CD4-positive, CD25-positive, alpha-beta regulatory T cell (primary cell): Measurements from ENCODE around the gene COX7A2. TPM values are rescaled to one million over a fixed set of nuclear protein-coding genes. Genes with fewer than 3 reads are reported as not detected.

Source experiments
- ATAC-seq, 2 donors: fragments of 150-1000 bp; cut with Tn5 transposase; one replicate each; pipeline ENCODE4 v1.10.0; 2021; ENCODE audit warnings: low read depth in 2 of 2, moderate number of reproducible peaks in 2 of 2, moderate library complexity in 1 of 2
- DNase-seq, 3 donors: peaks; one replicate each; pipeline versions ENCODE4 v3.0.0 to v3.0.0-alpha.2; 2012 to 2022; ENCODE audit warnings: mixed read lengths in 1 of 3
- H3K27ac ChIP-seq: one replicate; pipeline ENCODE4 v1.7.0; 2013; ENCODE audit warnings: mild to moderate bottlenecking, low read length; ENCODE audit not compliant: insufficient read depth, poor library complexity, severe bottlenecking
- H3K27me3 ChIP-seq: one replicate; pipeline ENCODE4 v1.7.0; 2013; ENCODE audit warnings: low read length; ENCODE audit not compliant: control insufficient read depth, insufficient read depth
- H3K36me3 ChIP-seq: one replicate; pipeline ENCODE4 v1.7.0; 2013; ENCODE audit warnings: mild to moderate bottlenecking, low read length, moderate library complexity; ENCODE audit not compliant: control insufficient read depth, insufficient read depth
- H3K4me1 ChIP-seq: 2 replicates; pipeline ENCODE4 v1.7.0; 2013; ENCODE audit warnings: mild to moderate bottlenecking, low read length; ENCODE audit not compliant: insufficient read depth, control insufficient read depth, poor library complexity, severe bottlenecking
- H3K4me3 ChIP-seq: one replicate; pipeline ENCODE4 v1.7.0; 2013; ENCODE audit warnings: low read depth, mild to moderate bottlenecking, low read length, moderate library complexity
- H3K9me3 ChIP-seq, 2 experiments: 1 replicate in 1 of 2; 2 replicates in 1 of 2; pipeline ENCODE4 v1.7.0; 2013; ENCODE audit warnings: low read length in 2 of 2, mild to moderate bottlenecking in 1 of 2, moderate library complexity in 1 of 2; ENCODE audit not compliant: control insufficient read depth in 2 of 2
- H3K27ac Mint-ChIP-seq, 3 donors: one replicate each; pipeline ENCODE4 v1.8.0; 2020 to 2022; ENCODE audit warnings: mild to moderate bottlenecking in 3 of 3, mixed read lengths in 3 of 3, moderate library complexity in 2 of 3
- H3K27me3 Mint-ChIP-seq: one replicate; pipeline ENCODE4 v1.8.0; 2022; ENCODE audit warnings: mild to moderate bottlenecking, mixed read lengths
- H3K36me3 Mint-ChIP-seq: one replicate; pipeline ENCODE4 v1.8.0; 2020; ENCODE audit warnings: mixed read lengths
- H3K4me1 Mint-ChIP-seq, 4 donors: one replicate each; pipeline ENCODE4 v1.8.0; 2020 to 2022; ENCODE audit warnings: mixed read lengths in 4 of 4, mild to moderate bottlenecking in 1 of 4
- H3K4me3 Mint-ChIP-seq, 4 donors: one replicate each; pipeline ENCODE4 v1.8.0; 2020 to 2022; ENCODE audit warnings: mild to moderate bottlenecking in 4 of 4, mixed read lengths in 4 of 4, moderate library complexity in 3 of 4
- H3K9me3 Mint-ChIP-seq, 7 donors: one replicate each; pipeline ENCODE4 v1.8.0; 2020 to 2022; ENCODE audit warnings: mixed read lengths in 7 of 7, mild to moderate bottlenecking in 3 of 7, moderate library complexity in 2 of 7
- polyA plus RNA-seq, 4 donors: library from polyadenylated mRNA; unstranded; fragments of 300-500 nt; fragmentation: Illumina TruSeq; gene quantifications; one replicate each; pipeline ENCODE4 v1.2.3, GENCODE V29; 2021
- total RNA-seq: library from RNA; stranded (reverse); gene quantifications from one replicate; pipeline ENCODE4 v1.2.3, GENCODE V29; 2022

COX7A2 gene
- total and polyA plus RNA-seq, 5 donors from 2014 or later: 216 to 1,158 (median 996) TPM

DNA sequence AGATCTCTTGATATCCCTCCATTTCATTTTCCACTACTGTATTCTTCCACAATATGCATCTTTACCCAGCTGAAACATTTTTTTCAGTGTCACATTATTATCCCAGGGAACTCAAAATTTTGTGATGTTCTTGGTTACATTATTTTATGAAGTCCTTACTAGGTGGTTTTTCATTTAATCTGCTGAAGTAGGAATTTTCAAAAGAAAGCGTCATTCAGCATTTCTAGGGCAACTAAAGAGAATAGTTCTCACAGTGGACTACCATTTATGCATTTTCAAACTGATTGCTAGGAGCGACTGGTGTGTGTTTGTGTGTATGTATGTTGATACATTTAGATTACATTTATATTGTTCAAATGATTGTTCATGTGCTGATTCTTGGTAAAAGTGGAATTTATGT, 43.4 kb upstream of the COX7A2 start:
- Mint-ChIP-seq H3K4me1 (peaks cover 6 to 38% (median 21%) of the 10 kb centered on the region in 4 donors), H3K4me3 (peak overlapping the region in 3 of 4 donors; percentile 49 to 74 (median 71)), H3K27me3 (no peaks in the 10 kb centered on the region), H3K27ac (peak overlapping the region in 2 of 3 donors; percentile 1), H3K36me3 (peaks cover 3% of the 10 kb centered on the region), H3K9me3 (no peaks in the 10 kb centered on the region)
- Histone ChIP-seq H3K27me3 (no peaks in the 10 kb centered on the region), H3K27ac (no peak overlapping the region), H3K4me3 (no peak overlapping the region), H3K4me1 (peaks cover 23% of the 10 kb centered on the region), H3K9me3 (no peaks in the 10 kb centered on the region), H3K36me3 (no peaks in the 10 kb centered on the region)
- ATAC-seq: no peak
- DNase-seq: no peak

DNA sequence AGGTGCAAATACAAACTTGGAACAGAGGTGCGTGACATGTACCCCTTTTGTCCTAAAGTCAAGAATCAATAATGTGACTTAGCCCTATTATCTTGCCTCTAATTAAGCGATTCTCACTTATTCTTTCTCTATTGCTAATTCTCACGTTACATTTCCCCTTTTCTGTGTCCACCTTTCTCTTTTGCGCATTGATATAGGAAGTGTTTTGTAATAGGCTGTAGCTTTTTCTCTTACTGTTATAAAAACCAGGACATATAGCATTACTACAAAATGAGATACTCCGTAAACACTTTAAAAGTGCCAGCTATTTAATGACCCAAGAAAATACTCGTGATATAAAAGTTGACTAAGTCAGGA, 41.7 kb upstream of the COX7A2 start:
- Histone ChIP-seq H3K27me3 (no peaks in the 10 kb centered on the region), H3K4me1 (peaks cover 33% of the 10 kb centered on the region), H3K36me3 (no peaks in the 10 kb centered on the region), H3K4me3 (peak overlapping the region; percentile 98), H3K27ac (peak overlapping the region; percentile 80), H3K9me3 (no peaks in the 10 kb centered on the region)
- Mint-ChIP-seq H3K36me3 (no peaks in the 10 kb centered on the region), H3K4me3 (no peak overlapping the region), H3K27ac (no peak overlapping the region), H3K27me3 (no peaks in the 10 kb centered on the region), H3K4me1 (peaks cover 6 to 53% (median 23%) of the 10 kb centered on the region in 4 donors), H3K9me3 (no peaks in the 10 kb centered on the region)
- DNase-seq (no peak), ATAC-seq (no peak)

DNA sequence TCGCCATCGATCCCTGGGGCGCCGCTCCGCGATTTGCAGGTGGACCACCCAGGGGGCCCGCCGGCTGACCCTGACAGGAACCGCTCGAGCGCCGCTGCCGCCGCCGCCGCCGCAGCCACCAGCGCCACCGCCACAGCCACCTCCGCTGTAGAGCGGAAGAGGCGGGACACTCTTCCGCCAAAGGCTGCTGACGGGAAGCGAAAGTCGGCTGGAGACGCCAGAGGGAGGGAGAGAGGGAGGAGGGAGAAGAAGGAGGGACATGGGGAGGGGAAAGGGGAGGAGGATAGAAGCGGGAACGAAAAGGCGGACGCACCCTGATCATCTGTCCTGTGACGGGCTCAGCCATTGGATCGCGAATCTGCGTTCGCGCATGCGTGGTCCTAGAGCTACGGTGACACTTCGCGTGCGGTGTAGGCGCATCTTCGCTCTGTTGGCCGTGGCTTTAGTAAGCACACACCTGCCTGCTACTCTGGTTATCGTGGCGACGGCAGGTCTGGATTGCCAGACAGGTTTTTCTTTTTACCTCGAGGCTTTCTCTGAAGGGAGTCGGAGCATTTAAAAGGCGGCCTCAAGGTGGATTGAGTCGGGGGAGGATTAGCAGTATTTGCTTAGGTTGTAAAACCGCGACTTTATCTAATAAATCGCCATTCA, 41.2 kb upstream of the COX7A2 start, which contains the start of gene TMEM30A:
Gene TMEM30A, minus strand, starts transcription at position 161 of the 651 bp plus-strand sequence. Its CDS starts 154 bp downstream, at position 7.
- DNase-seq (peak; percentile 95 to 100 (median 96)), ATAC-seq (peak; percentile 91 to 92)
- Mint-ChIP-seq H3K9me3 (no peaks in the 10 kb centered on the region), H3K27me3 (no peaks in the 10 kb centered on the region), H3K27ac (no peak within 1 kb of the TSS), H3K4me3 (no peak within 1 kb of the TSS), H3K4me1 (peaks cover 11 to 54% (median 26%) of the 10 kb centered on the region in 4 donors), H3K36me3 (no peaks in the 10 kb centered on the region)
- Histone ChIP-seq H3K36me3 (no peaks in the 10 kb centered on the region), H3K9me3 (no peaks in the 10 kb centered on the region), H3K4me1 (peaks cover 38% of the 10 kb centered on the region), H3K27ac (peak within 1 kb of the TSS; percentile 80), H3K27me3 (no peaks in the 10 kb centered on the region), H3K4me3 (peak within 1 kb of the TSS; percentile 98)

DNA sequence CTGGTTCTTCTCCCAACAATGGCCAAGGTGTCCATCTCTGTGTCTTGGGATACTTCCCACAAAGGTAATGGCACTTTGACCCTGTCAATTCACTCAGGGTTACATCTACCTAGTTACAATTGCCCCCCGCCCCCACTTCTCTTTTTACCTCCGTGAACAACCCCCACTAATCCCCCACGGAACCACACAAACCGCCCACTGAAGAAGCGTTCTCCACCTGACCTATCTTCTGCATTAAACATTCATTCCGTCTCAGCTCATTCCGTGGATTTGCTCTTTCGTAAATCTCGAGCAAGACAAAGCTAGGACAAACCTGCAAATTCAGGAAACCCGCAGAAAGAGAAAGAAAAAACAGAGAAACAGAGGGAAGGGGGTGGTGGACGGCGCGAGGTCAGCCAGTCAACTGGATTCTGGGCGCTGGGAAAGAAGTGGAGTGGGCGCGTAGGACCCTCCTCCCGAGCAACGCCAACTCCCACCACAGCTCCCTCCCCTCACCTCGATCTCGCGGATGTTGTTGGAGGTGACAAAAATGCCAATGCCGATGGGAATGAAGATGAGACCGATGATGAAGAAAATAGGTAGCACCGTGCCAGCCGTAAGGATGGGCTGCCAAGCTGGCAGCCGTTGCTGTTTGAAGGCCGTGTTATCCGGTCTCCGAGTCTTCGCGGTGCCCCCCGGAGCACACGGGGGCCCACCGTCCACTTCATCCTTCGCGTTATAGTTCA, 40.5 kb upstream of the COX7A2 start:
- peak; percentile 2 to 39 (median 30) for DNase-seq
- no peaks in the 10 kb centered on the region for H3K27me3 ChIP-seq
- no peaks in the 10 kb centered on the region for H3K9me3 ChIP-seq
- ATAC-seq: peak; percentile 10 to 17
- no peak overlapping the region for H3K27ac Mint-ChIP-seq
- H3K36me3 ChIP-seq: no peaks in the 10 kb centered on the region
- H3K27me3 Mint-ChIP-seq: no peaks in the 10 kb centered on the region
- peak overlapping the region; percentile 80 for H3K27ac ChIP-seq
- peak overlapping the region; percentile 79 for H3K4me3 ChIP-seq
- H3K9me3 Mint-ChIP-seq: no peaks in the 10 kb centered on the region
- no peaks in the 10 kb centered on the region for H3K36me3 Mint-ChIP-seq
- H3K4me1 Mint-ChIP-seq: peaks cover 12 to 60% (median 31%) of the 10 kb centered on the region in 4 donors
- peaks cover 45% of the 10 kb centered on the region for H3K4me1 ChIP-seq
- no peak overlapping the region for H3K4me3 Mint-ChIP-seq

DNA sequence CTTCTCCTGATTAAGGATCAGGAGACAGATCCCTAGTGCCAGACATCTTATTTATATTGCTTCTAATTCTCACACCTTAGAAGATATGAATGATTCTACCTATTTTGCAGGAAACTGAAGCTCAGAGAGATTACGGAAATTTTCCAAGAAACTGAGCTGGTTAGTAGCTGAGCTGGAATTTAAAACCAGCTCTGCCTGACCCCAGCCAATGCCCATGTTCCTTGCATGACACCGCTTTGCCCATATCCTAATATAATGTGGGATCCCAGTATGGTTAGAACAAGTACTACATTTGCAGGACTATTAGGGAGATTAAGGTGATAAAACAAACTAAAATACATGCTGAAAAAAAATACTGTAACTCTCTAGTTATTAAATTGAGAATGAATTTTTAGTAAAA, 39.1 kb upstream of the COX7A2 start:
- Histone ChIP-seq H3K27ac (peak overlapping the region; percentile 35), H3K27me3 (no peaks in the 10 kb centered on the region), H3K4me3 (peak overlapping the region; percentile 79), H3K9me3 (no peaks in the 10 kb centered on the region), H3K4me1 (peaks cover 50% of the 10 kb centered on the region), H3K36me3 (no peaks in the 10 kb centered on the region)
- DNase-seq: no peak
- Mint-ChIP-seq H3K9me3 (no peaks in the 10 kb centered on the region), H3K27ac (no peak overlapping the region), H3K27me3 (no peaks in the 10 kb centered on the region), H3K4me3 (no peak overlapping the region), H3K36me3 (no peaks in the 10 kb centered on the region), H3K4me1 (peaks cover 22 to 61% (median 39%) of the 10 kb centered on the region in 4 donors)
- no peak for ATAC-seq

DNA sequence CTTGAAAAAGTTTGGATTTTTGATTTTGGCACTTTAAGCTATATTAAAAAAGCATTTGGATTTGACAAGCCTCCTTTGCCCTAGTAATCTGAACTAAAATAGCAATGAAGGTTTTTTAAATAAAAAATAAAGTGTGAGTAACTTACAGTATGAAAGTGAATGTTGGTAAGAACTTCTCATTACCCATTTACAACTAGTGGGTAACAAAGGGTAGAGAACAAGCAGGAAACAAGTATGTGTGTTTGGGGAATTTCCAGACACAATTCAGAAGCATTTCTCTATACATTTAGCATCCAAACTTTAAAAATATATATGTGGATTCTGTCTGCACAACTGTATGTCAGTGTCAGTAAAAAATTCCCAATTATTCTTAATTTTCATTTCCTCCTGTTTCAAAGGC, 38.1 kb upstream of the COX7A2 start:
- Histone ChIP-seq H3K27me3 (no peaks in the 10 kb centered on the region), H3K27ac (no peak overlapping the region), H3K4me1 (peaks cover 50% of the 10 kb centered on the region), H3K36me3 (no peaks in the 10 kb centered on the region), H3K4me3 (peak overlapping the region; percentile 79), H3K9me3 (no peaks in the 10 kb centered on the region)
- Mint-ChIP-seq H3K27ac (no peak overlapping the region), H3K4me1 (peaks cover 20 to 55% (median 35%) of the 10 kb centered on the region in 4 donors), H3K27me3 (no peaks in the 10 kb centered on the region), H3K4me3 (peak overlapping the region in 2 of 4 donors; percentile 16 to 57), H3K9me3 (no peaks in the 10 kb centered on the region), H3K36me3 (peaks cover 4% of the 10 kb centered on the region)
- DNase-seq: no peak
- ATAC-seq: no peak

DNA sequence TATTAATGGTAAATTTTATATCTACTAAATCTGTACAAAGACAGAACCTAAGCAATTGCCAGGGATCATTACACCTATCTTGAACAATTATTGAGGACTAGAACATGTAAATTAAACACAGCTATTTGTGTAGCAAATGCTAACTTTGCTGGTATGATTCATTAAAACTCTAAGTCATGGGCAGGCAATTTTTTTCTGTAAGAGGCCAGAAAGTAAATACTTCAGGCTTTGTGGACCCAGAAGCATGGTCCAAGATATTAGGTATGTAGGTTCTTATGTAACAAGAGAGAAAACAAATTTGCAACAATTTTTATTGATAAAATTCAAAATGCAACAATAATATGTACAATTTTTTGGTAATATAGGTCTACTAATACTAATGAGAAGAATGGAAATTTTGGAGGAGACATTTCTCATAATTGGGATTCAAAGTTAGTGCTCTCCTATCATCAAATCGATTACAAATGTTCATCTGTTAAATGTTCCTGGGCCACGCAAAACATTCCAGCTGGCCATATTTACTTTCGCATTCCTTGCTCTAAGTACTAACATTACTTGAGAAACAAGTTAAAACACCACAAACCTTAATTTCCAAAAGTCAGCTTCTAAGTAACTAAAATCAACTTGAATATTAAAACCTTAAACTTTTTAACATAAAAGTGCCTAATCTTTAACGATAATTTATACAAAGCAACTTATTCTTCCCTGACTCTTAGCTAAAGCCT, 36.7 kb upstream of the COX7A2 start:
- Mint-ChIP-seq H3K27me3 (no peaks in the 10 kb centered on the region), H3K9me3 (no peaks in the 10 kb centered on the region), H3K4me1 (peaks cover 31 to 63% (median 43%) of the 10 kb centered on the region in 4 donors), H3K36me3 (peaks cover 8% of the 10 kb centered on the region), H3K27ac (peak overlapping the region in 1 of 3 donors; percentile 6), H3K4me3 (peak overlapping the region in 2 of 4 donors; percentile 2 to 34)
- Histone ChIP-seq H3K27me3 (no peaks in the 10 kb centered on the region), H3K27ac (no peak overlapping the region), H3K36me3 (peaks cover 3% of the 10 kb centered on the region), H3K4me3 (peak overlapping the region; percentile 48), H3K9me3 (no peaks in the 10 kb centered on the region), H3K4me1 (peaks cover 43% of the 10 kb centered on the region)
- DNase-seq (no peak), ATAC-seq (no peak)
